GM10266 (cell line): ENCODE data around the gene CLDN16.

Source experiments
- DNase-seq: peaks from one replicate; pipeline ENCODE4 v3.0.0; 2012; ENCODE audit errors: extremely low spot score
- TF ChIP-seq, protein P1 (sequence below): IDR thresholded peaks from 2 replicates; pipeline ENCODE4 v1.5.1; 2012; ENCODE audit warnings: mild to moderate bottlenecking, low read depth; ENCODE audit not compliant: control insufficient read depth, insufficient read depth; ENCODE audit errors: missing control alignments

CLDN16 gene

DNA sequence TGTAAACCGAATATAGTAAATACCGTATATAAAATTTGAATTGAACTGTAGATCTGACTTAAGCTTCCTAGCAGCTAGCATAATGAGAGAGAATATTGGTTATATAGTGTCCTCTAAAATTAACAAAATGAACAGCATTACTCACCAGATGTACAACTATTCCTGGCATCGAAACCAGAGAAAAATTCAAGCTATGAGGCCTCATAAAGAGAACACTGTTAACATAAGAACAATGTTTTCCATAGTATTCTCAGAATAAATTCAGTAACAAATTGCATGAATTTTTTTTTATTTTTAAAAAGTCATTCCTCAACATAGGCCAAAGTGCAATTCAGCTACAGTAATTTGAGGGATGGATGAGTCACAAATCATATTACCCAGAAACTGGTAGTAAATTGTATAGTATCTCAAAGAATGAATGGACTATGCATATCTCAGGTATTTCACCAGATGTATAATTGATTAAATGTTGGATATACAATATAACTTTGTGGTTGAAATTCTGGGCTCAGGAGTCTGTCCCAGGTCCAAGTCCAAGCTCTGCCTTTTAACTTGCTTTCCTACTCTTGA, 56.7 kb downstream of the CLDN16 start:
- no peak for DNase-seq
- TF ChIP-seq, protein P1, sequence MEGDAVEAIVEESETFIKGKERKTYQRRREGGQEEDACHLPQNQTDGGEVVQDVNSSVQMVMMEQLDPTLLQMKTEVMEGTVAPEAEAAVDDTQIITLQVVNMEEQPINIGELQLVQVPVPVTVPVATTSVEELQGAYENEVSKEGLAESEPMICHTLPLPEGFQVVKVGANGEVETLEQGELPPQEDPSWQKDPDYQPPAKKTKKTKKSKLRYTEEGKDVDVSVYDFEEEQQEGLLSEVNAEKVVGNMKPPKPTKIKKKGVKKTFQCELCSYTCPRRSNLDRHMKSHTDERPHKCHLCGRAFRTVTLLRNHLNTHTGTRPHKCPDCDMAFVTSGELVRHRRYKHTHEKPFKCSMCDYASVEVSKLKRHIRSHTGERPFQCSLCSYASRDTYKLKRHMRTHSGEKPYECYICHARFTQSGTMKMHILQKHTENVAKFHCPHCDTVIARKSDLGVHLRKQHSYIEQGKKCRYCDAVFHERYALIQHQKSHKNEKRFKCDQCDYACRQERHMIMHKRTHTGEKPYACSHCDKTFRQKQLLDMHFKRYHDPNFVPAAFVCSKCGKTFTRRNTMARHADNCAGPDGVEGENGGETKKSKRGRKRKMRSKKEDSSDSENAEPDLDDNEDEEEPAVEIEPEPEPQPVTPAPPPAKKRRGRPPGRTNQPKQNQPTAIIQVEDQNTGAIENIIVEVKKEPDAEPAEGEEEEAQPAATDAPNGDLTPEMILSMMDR = no peak

DNA sequence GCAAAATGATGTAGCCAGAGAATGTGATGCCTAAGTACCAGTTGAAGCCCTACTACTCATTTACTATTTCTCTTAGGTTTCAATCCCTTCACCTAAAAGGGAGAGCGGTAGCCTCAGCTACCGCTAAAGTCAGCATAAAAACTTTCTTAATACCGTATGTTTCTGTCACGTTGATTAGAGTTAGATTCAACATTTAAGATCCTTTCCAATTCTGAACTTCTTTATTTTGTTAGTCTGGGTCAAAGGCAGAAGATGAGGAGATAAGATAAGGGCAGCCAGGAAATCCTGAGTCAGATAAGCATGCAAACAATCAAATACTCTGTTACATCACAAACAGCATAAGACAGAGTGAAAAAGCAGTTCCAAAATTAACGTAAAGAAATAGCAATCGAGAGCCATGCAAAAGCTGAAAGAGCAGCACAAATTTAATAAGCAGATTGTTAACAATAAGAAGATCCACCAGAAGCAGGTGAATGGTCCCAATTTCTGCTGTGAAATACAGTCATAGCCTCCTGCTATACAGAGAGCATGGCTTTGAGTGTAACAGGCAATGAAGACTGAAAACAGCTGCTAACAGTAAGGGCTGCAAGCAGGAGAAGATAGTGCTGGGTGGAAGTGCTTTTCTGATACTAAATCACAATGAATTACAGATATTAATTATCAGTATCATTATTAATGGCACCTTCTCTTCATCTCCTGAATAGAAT, 58.8 kb downstream of the CLDN16 start:
- TF ChIP-seq, protein P1 = no peak

DNA sequence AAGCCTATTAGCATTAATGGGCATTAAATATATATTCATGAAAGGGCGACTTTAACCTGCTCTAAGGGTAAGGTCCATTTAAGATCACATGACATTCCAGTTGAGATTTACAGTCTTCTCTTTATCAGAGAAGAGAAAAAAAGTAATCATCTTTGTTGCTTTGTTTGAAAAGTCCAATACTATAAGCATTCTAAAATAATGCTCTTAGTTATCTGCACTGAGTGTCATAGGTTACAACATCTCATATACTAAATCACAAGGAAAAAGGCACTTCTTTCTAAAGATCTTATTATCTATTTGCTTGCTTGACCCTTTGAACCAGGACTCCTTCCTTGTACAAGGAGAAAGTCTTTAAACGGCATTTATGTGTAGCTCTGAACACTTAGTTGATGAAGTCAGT, 60.3 kb downstream of the CLDN16 start:
- no peak for DNase-seq
- TF ChIP-seq, protein P1 = no peak

More for the DNA sequence above, 58.8 kb downstream of the CLDN16 start:
- no peak for DNase-seq

DNA sequence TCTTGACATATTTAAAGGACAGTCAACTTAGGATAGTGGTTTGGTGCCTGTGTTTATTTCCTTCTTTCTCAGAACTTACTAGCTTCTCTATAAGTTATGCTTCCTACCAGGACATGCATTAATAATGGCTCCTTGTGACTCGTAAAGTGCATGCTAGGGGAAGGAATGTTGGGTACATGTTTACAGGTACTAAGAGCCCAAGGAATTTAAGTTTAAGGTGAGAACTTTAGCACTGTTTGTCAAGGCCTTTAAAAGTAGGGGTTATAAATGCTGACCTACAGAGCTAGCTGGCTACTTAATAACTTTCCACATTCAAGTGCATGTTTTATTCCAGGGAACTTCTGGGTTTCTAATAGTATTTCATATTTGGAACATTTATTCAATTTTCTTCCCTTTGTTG, 61.8 kb downstream of the CLDN16 start, which contains the start of gene TMEM207:
TSS of gene TMEM207 (minus strand) at position 101 of the 400 bp plus-strand sequence. CDS start at position 9, 92 bp downstream.
- DNase-seq = no peak
- TF ChIP-seq, protein P1 = no peak

DNA sequence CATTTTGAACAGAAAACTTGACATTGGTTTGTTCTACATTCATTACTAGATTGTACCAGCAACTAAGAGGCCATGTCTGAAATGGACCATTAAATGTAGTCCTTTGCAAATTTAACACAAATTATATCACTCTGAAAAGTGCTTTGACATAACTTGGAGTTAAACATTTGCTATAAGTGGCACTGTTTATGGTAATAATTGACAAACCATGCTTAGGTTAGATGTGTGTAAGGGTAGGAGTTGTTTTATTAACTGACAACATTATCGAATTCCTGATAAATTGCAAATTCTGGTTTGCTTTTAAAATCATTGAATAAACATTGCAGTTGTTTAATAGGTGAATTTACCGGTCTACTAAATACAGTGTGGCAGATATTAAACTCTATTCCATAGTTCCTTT, 67.9 kb downstream of the CLDN16 start:
- TF ChIP-seq, protein P1 = no peak
- no peak for DNase-seq

DNA sequence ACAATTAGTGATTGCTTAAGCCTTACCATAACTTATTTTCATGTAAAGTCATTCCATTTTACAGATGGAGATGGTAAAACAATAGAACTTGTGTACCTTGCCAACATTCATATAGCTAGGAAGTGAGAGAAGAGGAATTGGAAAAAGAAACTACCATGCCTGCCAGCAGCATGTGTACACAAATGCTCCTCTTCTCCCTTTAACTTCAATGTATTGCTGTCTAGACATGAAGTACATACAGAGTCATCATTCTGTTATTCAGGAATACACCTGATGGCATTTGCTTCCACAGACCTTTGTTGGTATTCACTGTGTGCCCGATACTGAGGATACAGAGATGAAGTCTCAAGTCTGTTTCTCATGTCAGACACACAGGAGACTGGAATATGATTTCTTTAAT, 68.8 kb downstream of the CLDN16 start:
- TF ChIP-seq, protein P1 = no peak
- no peak for DNase-seq

DNA sequence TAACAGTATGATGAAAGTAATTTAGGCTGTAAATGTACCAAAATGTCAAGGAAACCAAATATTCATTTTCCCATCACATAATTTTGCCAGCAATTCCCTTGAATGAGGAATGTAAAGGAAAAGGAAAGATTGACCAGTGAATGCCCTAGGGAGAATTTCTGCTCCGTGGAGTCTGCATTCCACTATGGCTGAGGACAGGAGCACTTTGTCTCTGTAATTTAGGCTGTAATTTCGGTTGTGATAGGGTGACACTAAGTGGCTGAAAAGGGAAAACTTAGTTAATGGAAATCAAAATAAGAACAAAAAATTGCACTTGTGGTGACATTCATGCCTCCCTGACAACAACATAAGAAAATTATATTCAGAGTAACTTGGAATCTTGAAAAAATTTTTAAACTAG, 70.1 kb downstream of the CLDN16 start:
- no peak for DNase-seq

More for the DNA sequence above, 70.1 kb downstream of the CLDN16 start:
- TF ChIP-seq, protein P1 = no peak
